Measurements from ENCODE around the gene PRSS2.

The PRSS2 gene

DNA sequence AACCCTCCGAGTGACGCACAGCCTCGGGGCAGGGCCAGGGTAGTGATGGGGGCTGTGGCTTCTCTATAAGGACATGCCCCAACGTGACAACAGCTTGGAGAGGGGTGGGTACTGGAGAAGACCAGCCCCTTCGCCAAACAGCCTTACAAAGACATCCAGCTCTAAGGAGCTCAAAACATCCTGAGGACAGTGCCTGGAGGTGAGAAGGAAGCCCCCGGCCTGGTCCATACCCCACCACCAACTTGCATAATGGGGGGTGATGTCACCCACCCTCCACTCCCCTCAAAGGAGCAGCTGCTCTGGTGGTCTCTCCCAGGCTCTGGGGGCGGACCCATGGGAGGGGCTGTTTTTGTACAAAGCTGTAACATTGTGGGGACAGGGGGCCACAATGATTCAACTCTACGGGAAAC lies 15.1 kb downstream of the PRSS2 start:
- DNase-seq (ENCODE audit: low spot score) (no peak), FAIRE-seq (no peak)

GRCh38 chr7:142787034-142787768 lies 16.4 kb downstream of the PRSS2 start:
- DNase-seq (ENCODE audit: low spot score) (no peak), FAIRE-seq (no peak)

DNA sequence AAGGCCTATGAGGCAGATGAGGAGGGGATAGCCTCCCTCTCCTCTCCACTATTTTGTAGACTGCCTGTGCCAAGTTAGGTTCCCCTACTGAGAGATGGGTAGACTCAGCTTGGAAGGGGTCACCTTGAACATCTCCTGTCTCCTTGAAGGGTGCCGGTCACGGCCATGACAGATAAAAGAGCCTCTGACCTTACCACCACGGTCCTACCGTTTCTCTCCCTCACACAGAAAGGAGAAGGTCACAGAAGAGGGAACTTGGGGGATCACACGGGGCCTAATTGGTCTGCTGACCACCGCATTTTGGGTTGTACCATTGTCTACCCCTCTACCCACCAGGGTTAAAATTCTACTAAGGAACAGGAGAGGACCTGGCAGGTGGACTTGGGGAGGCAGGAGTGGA lies 17.0 kb downstream of the PRSS2 start:
- no peak for FAIRE-seq
- no peak for DNase-seq (ENCODE audit: low spot score)

GRCh38 chr7:142788303-142789289 lies 17.8 kb downstream of the PRSS2 start:
- FAIRE-seq (no peak), DNase-seq (ENCODE audit: low spot score) (no peak)

DNA sequence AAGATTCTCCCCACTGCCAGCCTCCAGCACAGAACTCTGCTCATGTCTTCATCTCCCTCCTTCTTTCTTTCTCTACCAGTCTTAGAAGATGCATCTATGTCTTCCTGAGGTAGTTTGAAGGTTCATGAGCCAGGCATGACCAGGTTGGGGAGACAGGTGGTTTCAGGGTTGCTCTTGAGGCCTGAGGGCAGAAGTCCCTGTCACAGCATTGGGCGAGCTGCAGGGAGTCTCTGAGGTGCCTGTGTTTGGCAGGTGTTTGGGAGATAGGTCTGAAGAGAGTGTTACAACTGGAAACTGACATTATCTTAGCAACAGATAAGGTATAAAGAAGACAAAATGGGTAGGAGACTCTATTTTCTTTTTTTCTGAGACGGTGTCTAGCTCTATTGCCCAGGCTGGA lies 18.7 kb downstream of the PRSS2 start:
- no peak for DNase-seq (ENCODE audit: low spot score)
- FAIRE-seq = no peak

DNA sequence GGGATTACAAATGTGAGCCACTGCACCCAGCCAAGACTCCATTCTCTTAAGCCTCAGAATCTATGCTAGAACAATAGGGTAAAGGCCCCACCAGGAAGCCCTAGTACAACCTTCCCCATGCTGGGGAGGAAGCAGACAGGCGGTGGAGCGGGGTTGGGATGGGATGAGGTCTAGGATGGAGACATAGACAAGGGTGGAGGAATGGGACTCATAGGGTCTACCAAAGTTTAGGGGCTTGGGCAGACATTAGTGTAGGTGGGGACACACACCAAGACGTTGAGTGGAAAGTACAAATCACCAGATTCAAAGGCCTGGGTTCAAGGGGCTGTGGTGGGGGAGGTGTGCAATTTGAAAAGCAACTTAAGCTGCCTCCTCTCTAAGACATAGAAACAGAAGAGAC lies 19.3 kb downstream of the PRSS2 start:
- DNase-seq (ENCODE audit: low spot score) = no peak
- FAIRE-seq = no peak

GRCh38 chr7:142790555-142790954 lies 19.8 kb downstream of the PRSS2 start:
- no peak for FAIRE-seq

GRCh38 chr7:142791502-142791901 lies 20.7 kb downstream of the PRSS2 start:
- DNase-seq (ENCODE audit: low spot score) (no peak), FAIRE-seq (no peak)

More at GRCh38 chr7:142790555-142790954, 19.8 kb downstream of the PRSS2 start:
- no peak for DNase-seq (ENCODE audit: low spot score)

DNA sequence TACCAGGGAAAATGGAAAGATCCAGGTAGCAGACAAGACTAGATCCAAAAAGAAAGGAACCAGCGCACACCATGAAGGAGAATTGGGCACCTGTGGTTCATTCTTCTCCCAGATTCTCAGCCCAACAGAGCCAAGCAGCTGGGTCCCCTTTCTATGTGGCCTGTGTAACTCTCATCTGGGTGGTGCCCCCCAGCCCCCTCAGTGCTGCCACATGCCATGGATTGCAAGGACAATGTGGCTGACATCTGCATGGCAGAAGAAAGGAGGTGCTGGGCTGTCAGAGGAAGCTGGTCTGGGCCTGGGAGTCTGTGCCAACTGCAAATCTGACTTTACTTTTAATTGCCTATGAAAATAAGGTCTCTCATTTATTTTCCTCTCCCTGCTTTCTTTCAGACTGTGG lies 21.4 kb downstream of the PRSS2 start:
- DNase-seq (ENCODE audit: low spot score) (no peak), FAIRE-seq (no peak)

DNA sequence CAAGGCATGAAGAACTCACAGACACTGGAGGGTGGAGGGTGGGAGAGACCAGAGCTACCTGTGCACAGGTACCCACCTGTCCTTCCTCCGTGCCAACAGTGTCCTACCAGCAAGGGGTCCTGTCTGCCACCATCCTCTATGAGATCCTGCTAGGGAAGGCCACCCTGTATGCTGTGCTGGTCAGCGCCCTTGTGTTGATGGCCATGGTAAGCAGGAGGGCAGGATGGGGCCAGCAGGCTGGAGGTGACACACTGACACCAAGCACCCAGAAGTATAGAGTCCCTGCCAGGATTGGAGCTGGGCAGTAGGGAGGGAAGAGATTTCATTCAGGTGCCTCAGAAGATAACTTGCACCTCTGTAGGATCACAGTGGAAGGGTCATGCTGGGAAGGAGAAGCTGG lies 21.8 kb downstream of the PRSS2 start:
- FAIRE-seq (no peak), DNase-seq (ENCODE audit: low spot score) (no peak)

GRCh38 chr7:142793156-142793555 lies 22.4 kb downstream of the PRSS2 start:
- DNase-seq (ENCODE audit: low spot score) (no peak), FAIRE-seq (no peak)

DNA sequence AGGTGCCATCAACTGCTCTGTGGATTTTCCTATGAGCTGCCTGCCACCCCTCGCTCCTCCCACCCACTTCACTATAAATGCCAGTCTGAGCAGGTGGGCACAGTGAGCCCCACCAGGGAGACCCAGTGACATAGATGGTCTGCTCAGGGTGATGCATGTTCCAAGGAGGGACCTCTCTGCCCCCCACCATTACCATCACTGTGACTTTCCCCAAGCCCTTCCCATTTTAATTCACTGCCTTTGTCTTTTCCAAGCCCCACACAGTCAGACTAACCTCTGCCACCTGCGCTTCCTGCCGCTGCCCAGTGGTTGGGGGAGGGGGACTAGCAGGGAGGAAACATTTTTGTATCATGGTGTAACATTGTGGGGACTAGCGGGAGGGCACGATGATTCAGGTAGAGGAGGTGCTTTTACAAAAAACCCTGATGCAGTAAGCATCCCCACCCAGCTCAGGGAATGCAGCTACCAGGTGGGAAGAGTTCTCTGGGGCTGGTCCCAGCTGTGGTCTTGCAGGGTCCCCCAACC lies 24.6 kb downstream of the PRSS2 start:
- FAIRE-seq (no peak), DNase-seq (ENCODE audit: low spot score) (no peak)

GRCh38 chr7:142796001-142796500 lies 25.3 kb downstream of the PRSS2 start:
- DNase-seq (ENCODE audit: low spot score) = no peak

DNA sequence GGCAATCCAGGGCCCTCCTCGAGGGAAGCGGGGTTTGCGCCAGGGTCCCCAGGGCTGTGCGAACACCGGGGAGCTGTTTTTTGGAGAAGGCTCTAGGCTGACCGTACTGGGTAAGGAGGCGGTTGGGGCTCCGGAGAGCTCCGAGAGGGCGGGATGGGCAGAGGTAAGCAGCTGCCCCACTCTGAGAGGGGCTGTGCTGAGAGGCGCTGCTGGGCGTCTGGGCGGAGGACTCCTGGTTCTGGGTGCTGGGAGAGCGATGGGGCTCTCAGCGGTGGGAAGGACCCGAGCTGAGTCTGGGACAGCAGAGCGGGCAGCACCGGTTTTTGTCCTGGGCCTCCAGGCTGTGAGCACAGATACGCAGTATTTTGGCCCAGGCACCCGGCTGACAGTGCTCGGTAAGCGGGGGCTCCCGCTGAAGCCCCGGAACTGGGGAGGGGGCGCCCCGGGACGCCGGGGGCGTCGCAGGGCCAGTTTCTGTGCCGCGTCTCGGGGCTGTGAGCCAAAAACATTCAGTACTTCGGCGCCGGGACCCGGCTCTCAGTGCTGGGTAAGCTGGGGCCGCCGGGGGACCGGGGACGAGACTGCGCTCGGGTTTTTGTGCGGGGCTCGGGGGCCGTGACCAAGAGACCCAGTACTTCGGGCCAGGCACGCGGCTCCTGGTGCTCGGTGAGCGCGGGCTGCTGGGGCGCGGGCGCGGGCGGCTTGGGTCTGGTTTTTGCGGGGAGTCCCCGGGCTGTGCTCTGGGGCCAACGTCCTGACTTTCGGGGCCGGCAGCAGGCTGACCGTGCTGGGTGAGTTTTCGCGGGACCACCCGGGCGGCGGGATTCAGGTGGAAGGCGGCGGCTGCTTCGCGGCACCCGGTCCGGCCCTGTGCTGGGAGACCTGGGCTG lies 26.0 kb downstream of the PRSS2 start:
- no peak for DNase-seq (ENCODE audit: low spot score)
- FAIRE-seq = no peak

More at GRCh38 chr7:142796001-142796500, 25.3 kb downstream of the PRSS2 start:
- FAIRE-seq = no peak

- no peak for FAIRE-seq
- no peak for DNase-seq (ENCODE audit: low spot score)
These were observed 26.9 kb downstream of the PRSS2 start for GRCh38 chr7:142797391-142798377.

DNA sequence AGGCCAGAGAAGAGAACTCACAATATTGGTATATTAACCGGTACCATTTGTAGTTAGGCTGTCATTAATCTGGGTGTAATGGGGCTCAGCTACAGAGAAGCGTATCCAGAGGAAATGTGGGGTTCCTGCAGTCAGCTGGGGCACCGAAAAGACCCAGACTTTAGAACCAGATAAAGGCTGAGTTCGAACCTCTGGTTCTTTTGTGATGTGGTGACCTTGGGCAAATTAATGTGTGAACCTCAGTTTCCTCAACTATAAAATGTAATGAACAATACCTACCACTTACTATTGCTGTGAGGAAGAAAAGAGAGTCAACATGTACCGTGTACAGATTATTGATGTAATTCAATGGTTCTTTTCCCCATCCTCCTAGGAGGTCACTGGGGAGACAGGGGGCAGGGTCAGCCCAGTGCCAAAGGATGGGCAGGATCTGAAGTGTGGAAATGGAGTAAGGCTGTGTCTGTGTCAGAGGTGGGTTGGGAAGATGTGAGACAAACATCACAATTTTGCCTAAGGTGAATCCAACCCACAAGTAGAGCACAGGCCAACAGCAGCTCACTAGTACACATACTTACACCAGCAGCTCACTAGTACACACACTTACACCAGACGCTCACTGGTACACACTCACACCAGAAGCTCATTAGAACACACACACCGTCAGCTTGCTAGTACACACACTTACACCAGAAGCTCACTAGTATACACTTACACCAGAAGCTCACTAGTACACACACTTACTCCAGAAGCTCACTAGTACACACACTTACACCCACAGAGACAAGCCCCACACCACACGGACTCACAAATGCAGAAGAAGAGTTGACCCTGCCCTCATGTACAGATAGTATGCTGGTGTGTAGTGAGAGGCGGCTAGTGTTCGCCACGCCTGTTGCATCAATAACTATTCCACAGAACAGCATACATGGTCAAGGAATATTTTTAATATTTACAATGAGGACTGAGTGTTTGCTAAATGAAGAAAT lies 28.0 kb downstream of the PRSS2 start:
- no peak for DNase-seq (ENCODE audit: low spot score)
- FAIRE-seq = no peak

DNA sequence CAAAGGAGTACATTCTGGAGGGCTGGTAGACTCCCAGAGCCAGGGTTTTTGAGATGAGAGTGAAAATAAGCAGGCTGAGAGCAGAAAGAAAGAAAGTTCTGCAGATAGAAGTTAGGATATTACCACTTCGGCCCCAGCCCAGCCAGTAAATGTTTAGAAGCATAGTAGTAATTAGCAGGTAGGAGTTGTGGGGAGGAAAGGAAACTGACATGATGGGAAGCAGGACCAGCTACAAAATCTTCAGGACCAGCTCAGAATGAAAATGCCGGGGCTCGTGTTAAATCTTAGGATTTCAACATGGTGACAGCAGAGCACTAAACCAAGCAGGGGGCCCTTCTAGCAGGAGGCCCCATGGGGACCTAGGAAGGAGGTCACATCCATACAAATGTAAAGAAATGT lies 28.7 kb downstream of the PRSS2 start:
- FAIRE-seq (no peak), DNase-seq (ENCODE audit: low spot score) (no peak)

DNA sequence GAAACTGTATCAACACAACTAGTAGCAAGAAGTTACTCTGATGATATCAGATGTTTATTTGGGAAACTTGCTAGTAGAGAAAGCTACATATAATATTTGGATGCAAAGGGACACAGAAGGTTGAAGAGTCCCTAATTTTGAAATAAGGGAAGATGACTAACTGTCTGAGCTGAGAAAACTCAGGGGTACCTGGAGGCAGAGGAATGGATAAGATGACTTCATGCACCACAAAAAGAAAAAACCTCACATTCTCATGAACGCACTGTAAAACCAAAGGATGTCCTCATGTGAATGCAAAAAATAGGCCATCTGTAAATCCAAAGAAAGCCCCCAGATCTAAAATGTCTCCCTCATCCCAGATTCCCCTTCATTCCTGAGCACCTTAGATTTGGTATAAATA lies 29.3 kb downstream of the PRSS2 start:
- DNase-seq (ENCODE audit: low spot score) = no peak
- no peak for FAIRE-seq
